Tibial nerve (tissue), 4 donors: ENCODE results near the gene PTGES3. TPM values are rescaled to one million over a fixed set of nuclear protein-coding genes. Genes with fewer than 3 reads are reported as not detected.
A peak's percentile ranks its signal among the peaks of the same experiment; 100 is the strongest.

Source experiments
- DNase-seq, 2 donors: peaks; one replicate each; pipeline ENCODE4 v3.0.0-alpha.2; 2019; ENCODE audit warnings: low spot score in 2 of 2
- H3K27ac ChIP-seq, 4 donors: fragments of 200-600 bp; sonication (generic) in 3 of 4; one replicate each; pipeline ENCODE4 v1.5.1; 2017 to 2019; ENCODE audit warnings: mild to moderate bottlenecking in 1 of 4
- H3K27me3 ChIP-seq, 2 donors: fragments of 200-600 bp; sonication (generic) in 1 of 2; one replicate each; pipeline versions ENCODE4 v1.5.1 to v1.6.0; 2017 to 2019
- H3K36me3 ChIP-seq, 3 donors: fragments of 200-600 bp; sonication (generic); one replicate each; pipeline ENCODE4 v1.5.1; 2018 to 2019
- H3K4me1 ChIP-seq, 4 donors: fragments of 200-600 bp; sonication (generic) in 3 of 4; one replicate each; pipeline ENCODE4 v1.5.1; 2017 to 2019
- H3K4me3 ChIP-seq, 4 donors: fragments of 200-600 bp; sonication (generic) in 3 of 4; one replicate each; pipeline ENCODE4 v1.5.1; 2017 to 2019; ENCODE audit warnings: mild to moderate bottlenecking in 1 of 4, moderate library complexity in 1 of 4
- H3K9me3 ChIP-seq, 4 donors: fragments of 200-600 bp; sonication (generic) in 3 of 4; one replicate each; pipeline ENCODE4 v1.5.1; 2017 to 2019
- CTCF ChIP-seq, 5 experiments: fragments of 200-600 bp in 3 of 5; fragments of 450-650 bp in 2 of 5; sonication (generic) in 3 of 5; IDR thresholded peaks; one replicate each; pipeline ENCODE4 v1.5.1; 2016 to 2019; ENCODE audit warnings: antibody characterized with exemption in 5 of 5, mild to moderate bottlenecking in 3 of 5, moderate library complexity in 2 of 5
- EP300 ChIP-seq, 2 donors: sonication (generic); formaldehyde crosslinking; IDR thresholded peaks; one replicate each; pipeline ENCODE4 v1.6.1; 2017; ENCODE audit warnings: antibody characterized with exemption in 2 of 2, mild to moderate bottlenecking in 1 of 2
- POLR2A ChIP-seq, 2 donors: fragments of 450-650 bp; IDR thresholded peaks; one replicate each; pipeline ENCODE4 v1.6.1; 2017; ENCODE audit warnings: antibody characterized with exemption in 2 of 2, mild to moderate bottlenecking in 2 of 2, moderate library complexity in 2 of 2
- WGBS, 2 donors: methylation state at CpG; one replicate each; pipeline ENCODE4 v1.1.5; 2018; 5-methylcytosine and 5-hydroxymethylcytosine counted together
- total RNA-seq, 4 donors: library from RNA; depleted of rRNA; stranded (reverse); fragments of >200 nt; gene quantifications; one replicate each; pipeline ENCODE4 v1.1.0, GENCODE V29; 2016

PTGES3 gene
- total RNA-seq, 4 donors from 2014 or later = 71.0 to 84.0 (median 77.2) TPM

- H3K27ac ChIP-seq = peak overlapping the region; percentile 80 to 97 (median 92)
- H3K4me3 ChIP-seq = peak overlapping the region; percentile 65 to 95 (median 76)
- WGBS, 2 donors = 0 to 1% methylated on average over 9 of the region's 9 CpGs
- H3K9me3 ChIP-seq = no peaks in the 10 kb centered on the region
- TF ChIP-seq CTCF (IDR thresholded peaks at IDR 0.05) (no peak), EP300 (IDR thresholded peaks at IDR 0.05) (no peak), POLR2A (IDR thresholded peaks at IDR 0.05) (no peak)
- peak in 1 of 2 donors; percentile 21 for DNase-seq
- H3K36me3 ChIP-seq = peaks cover 0 to 27% (median 0%) of the 10 kb centered on the region in 3 donors
- H3K27me3 ChIP-seq = no peaks in the 10 kb centered on the region
- peaks cover 0 to 49% (median 44%) of the 10 kb centered on the region in 4 donors for H3K4me1 ChIP-seq
Observed at GRCh38 chr12:56724701-56724971, 36.6 kb upstream of the PTGES3 start.

- Histone ChIP-seq H3K36me3 (peaks cover 0 to 29% (median 0%) of the 10 kb centered on the region in 3 donors), H3K27me3 (no peaks in the 10 kb centered on the region), H3K27ac (peak overlapping the region; percentile 80 to 97 (median 92)), H3K4me3 (peak overlapping the region; percentile 65 to 95 (median 76)), H3K4me1 (peaks cover 0 to 54% (median 49%) of the 10 kb centered on the region in 4 donors), H3K9me3 (no peaks in the 10 kb centered on the region)
- peak; percentile 44 to 85 for DNase-seq
- TF ChIP-seq EP300 (IDR thresholded peaks at IDR 0.05) (peak in 1 of 2 donors; percentile 74), POLR2A (IDR thresholded peaks at IDR 0.05) (peak in 1 of 2 donors; percentile 11), CTCF (IDR thresholded peaks at IDR 0.05) (no peak)
- WGBS, 2 donors = 1% methylated on average over 14 of the region's 14 CpGs
Observed at GRCh38 chr12:56723889-56724700, 36.0 kb upstream of the PTGES3 start.

- peaks cover 0 to 62% (median 56%) of the 10 kb centered on the region in 4 donors for H3K4me1 ChIP-seq
- DNase-seq = no peak
- no peaks in the 10 kb centered on the region for H3K9me3 ChIP-seq
- peak overlapping the region; percentile 65 to 95 (median 76) for H3K4me3 ChIP-seq
- TF ChIP-seq POLR2A (IDR thresholded peaks at IDR 0.05) (no peak), EP300 (IDR thresholded peaks at IDR 0.05) (no peak), CTCF (IDR thresholded peaks at IDR 0.05) (no peak)
- peak overlapping the region; percentile 80 to 97 (median 92) for H3K27ac ChIP-seq
- peaks cover 0 to 37% (median 0%) of the 10 kb centered on the region in 3 donors for H3K36me3 ChIP-seq
- WGBS, 2 donors = 34 to 38% methylated on average over 3 of the region's 3 CpGs
- no peaks in the 10 kb centered on the region for H3K27me3 ChIP-seq
Observed at GRCh38 chr12:56723352-56723751, 35.3 kb upstream of the PTGES3 start.

- peak overlapping the region in 3 of 4 donors; percentile 75 to 97 (median 88) for H3K27ac ChIP-seq
- WGBS, 2 donors = 58 to 59% methylated on average over 4 of the region's 4 CpGs
- peak overlapping the region in 2 of 4 donors; percentile 85 to 95 for H3K4me3 ChIP-seq
- peaks cover 0 to 67% (median 60%) of the 10 kb centered on the region in 4 donors for H3K4me1 ChIP-seq
- H3K36me3 ChIP-seq = peaks cover 0 to 38% (median 0%) of the 10 kb centered on the region in 3 donors
- H3K9me3 ChIP-seq = no peaks in the 10 kb centered on the region
- no peaks in the 10 kb centered on the region for H3K27me3 ChIP-seq
- TF ChIP-seq POLR2A (IDR thresholded peaks at IDR 0.05) (no peak), CTCF (IDR thresholded peaks at IDR 0.05) (no peak), EP300 (IDR thresholded peaks at IDR 0.05) (no peak)
- DNase-seq = no peak
Observed at GRCh38 chr12:56722832-56723231, 34.7 kb upstream of the PTGES3 start.

- Histone ChIP-seq H3K4me1 (peaks cover 0 to 78% (median 71%) of the 10 kb centered on the region in 4 donors), H3K36me3 (peaks cover 0 to 41% (median 0%) of the 10 kb centered on the region in 3 donors), H3K27me3 (no peaks in the 10 kb centered on the region), H3K4me3 (no peak overlapping the region), H3K27ac (peak overlapping the region in 2 of 4 donors; percentile 75 to 97), H3K9me3 (no peaks in the 10 kb centered on the region)
- no peak for DNase-seq
- WGBS, 2 donors = 17 to 26% methylated on average over 2 of the region's 2 CpGs
- TF ChIP-seq EP300 (IDR thresholded peaks at IDR 0.05) (no peak), POLR2A (IDR thresholded peaks at IDR 0.05) (no peak), CTCF (IDR thresholded peaks at IDR 0.05) (no peak)
Observed at GRCh38 chr12:56721721-56722120, 33.6 kb upstream of the PTGES3 start.
